Suprapubic skin (tissue), 3 donors: ENCODE data around the gene CARS2.

Experiments
- CTCF ChIP-seq, 2 donors: fragments of 200-600 bp in 1 of 2; fragments of 450-650 bp in 1 of 2; sonication (generic) in 1 of 2; IDR thresholded peaks; one replicate each; pipeline ENCODE4 v1.5.1; 2016 to 2019; ENCODE audit warnings: antibody characterized with exemption in 2 of 2, mild to moderate bottlenecking in 1 of 2, moderate library complexity in 1 of 2
- EP300 ChIP-seq: sonication (generic); formaldehyde crosslinking; IDR thresholded peaks from one replicate; pipeline ENCODE4 v1.6.1; 2017; ENCODE audit warnings: antibody characterized with exemption

- TF ChIP-seq CTCF (IDR thresholded peaks at IDR 0.05) (no peak), EP300 (no peak)
Observed at GRCh38 chr13:110665491-110666254, 40.2 kb downstream of the CARS2 start.
